ENCODE data around the gene PIK3CG. TPM values are rescaled to one million over a fixed set of nuclear protein-coding genes. Genes with fewer than 3 reads are reported as not detected.
"Not testable (repeated sequence)": the region's sequence is repeated elsewhere in the genome, so short reads cannot be mapped to it uniquely, and the experiment has no call there.

The PIK3CG gene
- total RNA-seq, 2 donors from 2014 or later = 2.3 TPM

GRCh38 chr7:106890952-106891351 lies 25.9 kb downstream of the PIK3CG start:
- H3K9me3 ChIP-seq = no peaks in the 10 kb centered on the region
- intact Hi-C loops (cut with DNase I) = no loop called here
- DNase-seq = no peak
- no peaks in the 10 kb centered on the region for H3K36me3 ChIP-seq
- H3K4me3 ChIP-seq = no peak overlapping the region
- no peak overlapping the region for H3K9ac ChIP-seq (ENCODE audit: low read depth in 2 of 2, low read length in 2 of 2)
- no peaks in the 10 kb centered on the region for H3K4me1 ChIP-seq
- no peaks in the 10 kb centered on the region for H3K27me3 ChIP-seq
- H3K27ac ChIP-seq = no peak overlapping the region
- TF ChIP-seq CTCF (IDR thresholded peaks at IDR 0.05) = no peak

GRCh38 chr7:106891548-106892410 lies 26.7 kb downstream of the PIK3CG start:
- no peaks in the 10 kb centered on the region for H3K36me3 ChIP-seq
- no peaks in the 10 kb centered on the region for H3K27me3 ChIP-seq
- TF ChIP-seq CTCF (IDR thresholded peaks at IDR 0.05) = no peak
- no peaks in the 10 kb centered on the region for H3K4me1 ChIP-seq
- DNase-seq = no peak
- intact Hi-C loops (cut with DNase I) = no loop called here
- no peaks in the 10 kb centered on the region for H3K9me3 ChIP-seq
- H3K4me3 ChIP-seq = no peak overlapping the region
- no peak overlapping the region for H3K27ac ChIP-seq
- no peak overlapping the region for H3K9ac ChIP-seq (ENCODE audit: low read depth in 2 of 2, low read length in 2 of 2)

- no peaks in the 10 kb centered on the region for H3K9me3 ChIP-seq
- no peak overlapping the region for H3K27ac ChIP-seq
- no peak overlapping the region for H3K9ac ChIP-seq (ENCODE audit: low read depth in 2 of 2, low read length in 2 of 2)
- TF ChIP-seq CTCF (IDR thresholded peaks at IDR 0.05) = no peak
- intact Hi-C loops (cut with DNase I) = no loop called here
- no peak for DNase-seq
- no peaks in the 10 kb centered on the region for H3K4me1 ChIP-seq
- H3K36me3 ChIP-seq = no peaks in the 10 kb centered on the region
- H3K27me3 ChIP-seq = no peaks in the 10 kb centered on the region
- H3K4me3 ChIP-seq = no peak overlapping the region
These were observed 28.5 kb downstream of the PIK3CG start for GRCh38 chr7:106893591-106893990.

- Histone ChIP-seq H3K27ac (no peak overlapping the region), H3K4me3 (no peak overlapping the region), H3K27me3 (no peaks in the 10 kb centered on the region), H3K36me3 (no peaks in the 10 kb centered on the region), H3K4me1 (no peaks in the 10 kb centered on the region), H3K9ac (ENCODE audit: low read depth in 2 of 2, low read length in 2 of 2) (no peak overlapping the region), H3K9me3 (no peaks in the 10 kb centered on the region)
- no peak for TF ChIP-seq CTCF (IDR thresholded peaks at IDR 0.05)
- DNase-seq = peak; percentile 17
- intact Hi-C loops (cut with DNase I) = no loop called here
These were observed 30.3 kb downstream of the PIK3CG start for GRCh38 chr7:106895246-106895864.

- intact Hi-C loops (cut with DNase I) = no loop called here
- Histone ChIP-seq H3K9ac (ENCODE audit: low read depth in 2 of 2, low read length in 2 of 2) (no peak overlapping the region), H3K9me3 (no peaks in the 10 kb centered on the region), H3K4me3 (no peak overlapping the region), H3K4me1 (no peaks in the 10 kb centered on the region), H3K27ac (no peak overlapping the region), H3K36me3 (no peaks in the 10 kb centered on the region), H3K27me3 (no peaks in the 10 kb centered on the region)
- no peak for DNase-seq
- no peak for TF ChIP-seq CTCF (IDR thresholded peaks at IDR 0.05)
These were observed 31.1 kb downstream of the PIK3CG start for GRCh38 chr7:106896231-106896630.

- H3K4me1 ChIP-seq; H3K27me3 ChIP-seq; H3K4me3 ChIP-seq; intact Hi-C loops (cut with DNase I); H3K9me3 ChIP-seq; H3K27ac ChIP-seq; H3K9ac ChIP-seq (ENCODE audit: low read depth in 2 of 2, low read length in 2 of 2); H3K36me3 ChIP-seq; DNase-seq: not testable (repeated sequence)
These were observed 32.5 kb downstream of the PIK3CG start for GRCh38 chr7:106897553-106897952.

- H3K27me3 ChIP-seq; H3K4me3 ChIP-seq; DNase-seq; H3K27ac ChIP-seq; H3K9ac ChIP-seq (ENCODE audit: low read depth in 2 of 2, low read length in 2 of 2); H3K36me3 ChIP-seq; H3K9me3 ChIP-seq; H3K4me1 ChIP-seq; intact Hi-C loops (cut with DNase I): not testable (repeated sequence)
These were observed 33.9 kb downstream of the PIK3CG start for GRCh38 chr7:106898967-106899366.

Measured in colonic mucosa (tissue), 4 donors.